HepG2 (cell line): ENCODE measurements around the gene RPL41. TPM values are rescaled to one million over a fixed set of nuclear protein-coding genes. Genes with fewer than 3 reads are reported as not detected.

Source experiments
- CBX5 ChIP-seq: sonication (generic); formaldehyde crosslinking; IDR thresholded peaks from 2 replicates; pipeline ENCODE4 v1.4.0; 2020; ENCODE audit warnings: missing genetic modification reagents, borderline replicate concordance
- CCDC6 ChIP-seq: sonication (generic); formaldehyde crosslinking; IDR thresholded peaks from 2 replicates; pipeline ENCODE4 v1.8.1; 2022; ENCODE audit warnings: mild to moderate bottlenecking, missing genetic modification reagents, moderate library complexity
- DNMT1 ChIP-seq: sonication (generic); formaldehyde crosslinking; IDR thresholded peaks from 2 replicates; pipeline ENCODE4 v1.5.1; 2020; ENCODE audit warnings: mild to moderate bottlenecking, missing genetic modification reagents
- EHMT2 ChIP-seq: fragments of 200-600 bp; sonication (generic); IDR thresholded peaks from 2 replicates; pipeline ENCODE4 v1.7.0; 2017; ENCODE audit warnings: antibody characterized with exemption, low read depth, low read length, borderline replicate concordance
- IKZF5 ChIP-seq: IDR thresholded peaks from 2 replicates; pipeline ENCODE4 v1.6.1; 2018; ENCODE audit warnings: missing genetic modification reagents, mild to moderate bottlenecking, missing compliant biosample characterization
- JUN ChIP-seq: sonication (generic); formaldehyde crosslinking; IDR thresholded peaks from 2 replicates; pipeline ENCODE4 v1.4.0; 2020; ENCODE audit warnings: mild to moderate bottlenecking, missing genetic modification reagents
- KDM1A ChIP-seq: IDR thresholded peaks from 2 replicates; pipeline ENCODE4 v1.6.1; 2016; ENCODE audit warnings: missing compliant biosample characterization
- MAFG ChIP-seq: sonication (generic); formaldehyde crosslinking; IDR thresholded peaks from 2 replicates; pipeline ENCODE4 v1.5.1; 2020; ENCODE audit warnings: mild to moderate bottlenecking, missing genetic modification reagents
- MYC ChIP-seq: sonication (generic); formaldehyde crosslinking; IDR thresholded peaks from 2 replicates; pipeline ENCODE4 v1.9.0; 2021; ENCODE audit warnings: missing genetic modification reagents, borderline replicate concordance
- NFRKB ChIP-seq: fragments of 450-650 bp; IDR thresholded peaks from 2 replicates; pipeline ENCODE4 v1.6.1; 2017
- PAX8 ChIP-seq: sonication (generic); formaldehyde crosslinking; IDR thresholded peaks from 2 replicates; pipeline ENCODE4 v1.8.0; 2022; ENCODE audit warnings: mild to moderate bottlenecking, missing genetic modification reagents, borderline replicate concordance
- POLR2A ChIP-seq, 2 experiments: IDR thresholded peaks; 2 replicates each; pipeline ENCODE4 v1.6.1; 2011; ENCODE audit warnings: low read depth in 2 of 2, low read length in 2 of 2, mild to moderate bottlenecking in 1 of 2, moderate library complexity in 1 of 2; ENCODE audit not compliant: insufficient read depth in 1 of 2
- RXRB ChIP-seq: IDR thresholded peaks from 2 replicates; pipeline ENCODE4 v1.6.1; 2016; ENCODE audit warnings: borderline replicate concordance, missing genetic modification reagents, missing compliant biosample characterization
- SATB2 ChIP-seq: sonication (generic); formaldehyde crosslinking; IDR thresholded peaks from 2 replicates; pipeline ENCODE4 v1.5.0; 2020; ENCODE audit warnings: missing genetic modification reagents
- TBP ChIP-seq: sonication (generic); formaldehyde crosslinking; IDR thresholded peaks from 2 replicates; pipeline ENCODE4 v1.5.0; 2020; ENCODE audit warnings: missing genetic modification reagents
- TBX2 ChIP-seq: sonication (generic); formaldehyde crosslinking; IDR thresholded peaks from 2 replicates; pipeline ENCODE4 v1.5.0; 2020; ENCODE audit warnings: missing genetic modification reagents, mild to moderate bottlenecking, borderline replicate concordance
- U2AF1 ChIP-seq: fragments of 200-400 bp; formaldehyde crosslinking; optimal IDR thresholded peaks from 2 replicates; pipeline ENCODE3; 2017; ENCODE audit warnings: mild to moderate bottlenecking, low read depth, low read length
- ZFAT ChIP-seq: sonication (generic); formaldehyde crosslinking; conservative IDR thresholded peaks from 2 replicates; pipeline ENCODE4 v1.8.1; 2023; ENCODE audit warnings: missing genetic modification reagents, inconsistent platforms
- ZFP1 ChIP-seq: IDR thresholded peaks from 2 replicates; pipeline ENCODE4 v1.6.1; 2016
- ZNF292 ChIP-seq: sonication (generic); formaldehyde crosslinking; IDR thresholded peaks from 2 replicates; pipeline ENCODE4 v1.8.1; 2022; ENCODE audit warnings: mild to moderate bottlenecking, low read depth, missing genetic modification reagents, borderline replicate concordance
- ZNF333 ChIP-seq: sonication (generic); formaldehyde crosslinking; IDR thresholded peaks from 2 replicates; pipeline ENCODE4 v1.4.0; 2020; ENCODE audit warnings: mild to moderate bottlenecking, missing genetic modification reagents, borderline replicate concordance
- ZNF557 ChIP-seq: sonication (generic); formaldehyde crosslinking; IDR thresholded peaks from 2 replicates; pipeline ENCODE4 v1.4.0; 2020; ENCODE audit warnings: missing genetic modification reagents
- ZNF660 ChIP-seq: sonication (generic); formaldehyde crosslinking; IDR thresholded peaks from 2 replicates; pipeline ENCODE4 v1.5.1; 2020; ENCODE audit warnings: mild to moderate bottlenecking, low read depth, missing genetic modification reagents, borderline replicate concordance
- ZSCAN25 ChIP-seq: sonication (generic); formaldehyde crosslinking; IDR thresholded peaks from 2 replicates; pipeline ENCODE4 v1.8.0; 2022; ENCODE audit warnings: mild to moderate bottlenecking, missing genetic modification reagents
- ZSCAN31 ChIP-seq: sonication (generic); formaldehyde crosslinking; IDR thresholded peaks from 2 replicates; pipeline ENCODE4 v1.5.0; 2020; ENCODE audit warnings: low read depth, mild to moderate bottlenecking, missing genetic modification reagents
- polyA plus RNA-seq, 8 experiments: library from polyadenylated mRNA; depleted of rRNA in 3 of 8; stranded (reverse) in 7 of 8; unstranded in 1 of 8; fragments of >200 nt; fragmentation: Illumina TruSeq in 4 of 8; extraction: Trizol in 4 of 8; gene quantifications; 2 replicates each; pipeline versions ENCODE4 v1.2.1 to v1.2.3, GENCODE V29; 2011 to 2016; ENCODE audit warnings: low read depth in 4 of 8, missing spikeins in 1 of 8, mixed read lengths in 1 of 8; ENCODE audit not compliant: insufficient read depth in 1 of 8
- total RNA-seq, 5 experiments: library from RNA; depleted of rRNA; stranded (reverse); fragments of >200 nt; fragmentation: Illumina TruSeq; extraction: Trizol; gene quantifications; 2 replicates each; pipeline ENCODE4 v1.2.3, GENCODE V29; 2016; ENCODE audit warnings: low read depth in 1 of 5
- TF ChIP-seq, protein P1 (sequence below): sonication (generic); formaldehyde crosslinking; conservative IDR thresholded peaks from 2 replicates; pipeline ENCODE4 v1.4.0; 2020; ENCODE audit warnings: missing genetic modification reagents
- TF ChIP-seq, protein P2 (sequence below): sonication (generic); formaldehyde crosslinking; IDR thresholded peaks from 2 replicates; pipeline ENCODE4 v1.8.1; 2023; ENCODE audit warnings: missing genetic modification reagents, mild to moderate bottlenecking, borderline replicate concordance
- TF ChIP-seq, protein P3 (sequence below): sonication (generic); formaldehyde crosslinking; IDR thresholded peaks from 2 replicates; pipeline ENCODE4 v1.4.0; 2020; ENCODE audit warnings: mild to moderate bottlenecking, low read depth, missing genetic modification reagents

The RPL41 gene
- total and polyA plus RNA-seq, 2 of the 13 experiments (the other 11 are each of a cell fraction or from before 2014, with no cell fraction given) = 4,012 to 7,670 TPM

DNA sequence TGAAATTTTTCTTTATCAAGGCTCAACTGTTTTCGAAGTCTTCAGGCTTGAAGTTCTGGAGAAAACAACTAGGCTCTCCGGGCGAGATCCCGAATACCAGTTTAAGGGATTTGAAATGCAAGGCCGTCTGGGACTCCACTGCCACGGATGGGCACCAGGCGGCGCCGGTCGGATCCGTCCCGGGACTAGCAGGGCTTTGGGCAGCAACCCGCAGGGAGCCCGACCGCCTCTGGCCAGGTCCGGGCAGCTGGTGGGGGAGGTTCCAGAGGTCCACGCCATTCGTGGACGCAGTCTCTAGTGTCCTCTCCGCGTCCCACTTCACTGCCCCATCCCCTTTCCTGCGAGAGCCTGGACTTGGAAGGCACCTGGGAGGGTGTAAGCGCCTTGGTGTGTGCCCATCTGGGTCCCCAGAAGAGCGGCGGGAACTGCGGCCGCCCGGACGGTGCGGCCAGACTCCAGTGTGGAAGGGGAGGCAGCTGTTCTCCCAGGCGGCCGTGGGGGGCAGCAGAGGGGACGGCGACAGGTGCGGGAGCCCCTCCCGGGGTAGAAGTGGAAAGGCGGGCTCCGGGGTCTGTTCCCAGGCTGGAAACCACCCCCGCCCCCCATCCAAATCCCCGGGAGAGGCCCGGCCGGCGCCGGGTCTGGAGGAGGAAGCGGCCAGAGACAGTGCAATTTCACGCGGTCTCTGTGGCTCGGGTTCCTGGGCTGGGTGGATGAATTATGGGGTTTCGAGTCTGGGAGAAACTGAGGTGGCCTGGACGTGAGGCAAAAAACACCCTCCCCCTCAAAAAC lies 37.3 kb upstream of the RPL41 start (continued):
- TF ChIP-seq RXRB (CRISPR knock-in tag) = peak; percentile 18; the same call in 1 of the 2 replicates
- TF ChIP-seq KDM1A (CRISPR knock-in tag) = no peak
- TF ChIP-seq, protein P1, sequence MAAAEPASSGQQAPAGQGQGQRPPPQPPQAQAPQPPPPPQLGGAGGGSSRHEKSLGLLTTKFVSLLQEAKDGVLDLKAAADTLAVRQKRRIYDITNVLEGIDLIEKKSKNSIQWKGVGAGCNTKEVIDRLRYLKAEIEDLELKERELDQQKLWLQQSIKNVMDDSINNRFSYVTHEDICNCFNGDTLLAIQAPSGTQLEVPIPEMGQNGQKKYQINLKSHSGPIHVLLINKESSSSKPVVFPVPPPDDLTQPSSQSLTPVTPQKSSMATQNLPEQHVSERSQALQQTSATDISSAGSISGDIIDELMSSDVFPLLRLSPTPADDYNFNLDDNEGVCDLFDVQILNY (CRISPR knock-in tag) = no peak; the same call in 1 of the 2 replicates
- peak; percentile 74 for TF ChIP-seq IKZF5 (CRISPR knock-in tag)
- TF ChIP-seq TBX2 (CRISPR knock-in tag) = peak; percentile 48; the same call in 1 of the 2 replicates
- no peak for TF ChIP-seq JUN (CRISPR knock-in tag)
- TF ChIP-seq SATB2 = peak; percentile 34; the same call in 1 of the 2 replicates
- TF ChIP-seq ZFAT (CRISPR knock-in tag) = no peak
- peak; percentile 78; the same call in 1 of the 2 replicates for TF ChIP-seq MYC (CRISPR knock-in tag)
- TF ChIP-seq U2AF1 = no peak
- peak; percentile 45; the same call in 1 of the 2 replicates for TF ChIP-seq ZSCAN31 (CRISPR knock-in tag)
- no peak for TF ChIP-seq TBP (CRISPR knock-in tag)
- 0 out of 2 replicates have a peak, but pooled peaks have one; percentile 50 for TF ChIP-seq CCDC6
- peak; percentile 67 to 73; a peak in 3 of 4 replicates for TF ChIP-seq POLR2A (IDR thresholded peaks at IDR 0.05; ENCODE audit: insufficient read depth in 1 of 2, low read depth in 2 of 2, low read length in 2 of 2)
- no peak for TF ChIP-seq ZFP1 (CRISPR knock-in tag)
- no peak for TF ChIP-seq NFRKB
- TF ChIP-seq CBX5 = peak; percentile 58; the same call in 1 of the 2 replicates
- peak; percentile 62; the same call in 1 of the 2 replicates for TF ChIP-seq ZNF557
- no peak for TF ChIP-seq DNMT1
- no peak for TF ChIP-seq ZNF333 (CRISPR knock-in tag)
- no peak for TF ChIP-seq EHMT2
- TF ChIP-seq ZNF660 = no peak
- no peak for TF ChIP-seq PAX8
- TF ChIP-seq ZNF292 (CRISPR knock-in tag) = no peak; the same call in 1 of the 2 replicates
- no peak for TF ChIP-seq MAFG (CRISPR knock-in tag)
- TF ChIP-seq, protein P2, sequence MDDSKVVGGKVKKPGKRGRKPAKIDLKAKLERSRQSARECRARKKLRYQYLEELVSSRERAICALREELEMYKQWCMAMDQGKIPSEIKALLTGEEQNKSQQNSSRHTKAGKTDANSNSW (CRISPR knock-in tag) = no peak
- TF ChIP-seq, protein P3, sequence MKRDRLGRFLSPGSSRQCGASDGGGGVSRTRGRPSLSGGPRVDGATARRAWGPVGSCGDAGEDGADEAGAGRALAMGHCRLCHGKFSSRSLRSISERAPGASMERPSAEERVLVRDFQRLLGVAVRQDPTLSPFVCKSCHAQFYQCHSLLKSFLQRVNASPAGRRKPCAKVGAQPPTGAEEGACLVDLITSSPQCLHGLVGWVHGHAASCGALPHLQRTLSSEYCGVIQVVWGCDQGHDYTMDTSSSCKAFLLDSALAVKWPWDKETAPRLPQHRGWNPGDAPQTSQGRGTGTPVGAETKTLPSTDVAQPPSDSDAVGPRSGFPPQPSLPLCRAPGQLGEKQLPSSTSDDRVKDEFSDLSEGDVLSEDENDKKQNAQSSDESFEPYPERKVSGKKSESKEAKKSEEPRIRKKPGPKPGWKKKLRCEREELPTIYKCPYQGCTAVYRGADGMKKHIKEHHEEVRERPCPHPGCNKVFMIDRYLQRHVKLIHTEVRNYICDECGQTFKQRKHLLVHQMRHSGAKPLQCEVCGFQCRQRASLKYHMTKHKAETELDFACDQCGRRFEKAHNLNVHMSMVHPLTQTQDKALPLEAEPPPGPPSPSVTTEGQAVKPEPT = peak; percentile 53; the same call in 1 of the 2 replicates
- TF ChIP-seq ZSCAN25 (CRISPR knock-in tag) = peak; percentile 56
